ENCODE data around the gene IL17C. TPM values are rescaled to one million over a fixed set of nuclear protein-coding genes. Genes with fewer than 3 reads are reported as not detected.

The IL17C gene
- total and polyA plus RNA-seq, 4 donors: 0.14 to 1.8 TPM; not detected in 2

- Histone ChIP-seq H3K27ac (ENCODE audit: low read depth in 1 of 2, low read length in 1 of 2) (no peak overlapping the region), H3K9me3 (ENCODE audit: control insufficient read depth in 4 of 4, insufficient read depth in 3 of 4, low read length in 3 of 4) (no peaks in the 10 kb centered on the region), H3K9ac (ENCODE audit: insufficient read depth in 1 of 2, low read length in 2 of 2) (no peak overlapping the region), H3K27me3 (ENCODE audit: control insufficient read depth in 3 of 3, insufficient read depth in 3 of 3, low read length in 2 of 3) (peaks cover 0 to 4% (median 0%) of the 10 kb centered on the region in 3 donors), H3K4me1 (ENCODE audit: control insufficient read depth in 5 of 5, insufficient read depth in 5 of 5, low read length in 5 of 5) (peaks cover 0 to 5% (median 0%) of the 10 kb centered on the region in 5 donors), H3K4me3 (no peak overlapping the region), H3K36me3 (ENCODE audit: control insufficient read depth in 4 of 4, insufficient read depth in 4 of 4, low read length in 4 of 4) (peaks cover 1 to 54% (median 13%) of the 10 kb centered on the region in 4 donors)
- DNase-seq (no peak), ATAC-seq (ENCODE audit: insufficient read depth, low FRiP score) (no peak)
- WGBS, 2 donors: 86 to 88% methylated on average over 9 of the region's 9 CpGs
- no peak for TF ChIP-seq CTCF (IDR thresholded peaks at IDR 0.05; ENCODE audit: control extremely low read depth, extremely low read depth)
Observed at GRCh38 chr16:88629835-88630234, 8.5 kb upstream of the IL17C start.

GRCh38 chr16:88630433-88630832 is 7.9 kb upstream of the IL17C start:
- no peak for TF ChIP-seq CTCF (IDR thresholded peaks at IDR 0.05; ENCODE audit: control extremely low read depth, extremely low read depth)
- no peak overlapping the region for H3K9ac ChIP-seq (ENCODE audit: insufficient read depth in 1 of 2, low read length in 2 of 2)
- peaks cover 0 to 7% (median 0%) of the 10 kb centered on the region in 5 donors for H3K4me1 ChIP-seq (ENCODE audit: control insufficient read depth in 5 of 5, insufficient read depth in 5 of 5, low read length in 5 of 5)
- H3K4me3 ChIP-seq: no peak overlapping the region
- H3K9me3 ChIP-seq (ENCODE audit: control insufficient read depth in 4 of 4, insufficient read depth in 3 of 4, low read length in 3 of 4): no peaks in the 10 kb centered on the region
- peaks cover 0 to 48% (median 11%) of the 10 kb centered on the region in 4 donors for H3K36me3 ChIP-seq (ENCODE audit: control insufficient read depth in 4 of 4, insufficient read depth in 4 of 4, low read length in 4 of 4)
- no peak for ATAC-seq (ENCODE audit: insufficient read depth, low FRiP score)
- H3K27me3 ChIP-seq (ENCODE audit: control insufficient read depth in 3 of 3, insufficient read depth in 3 of 3, low read length in 2 of 3): peaks cover 0 to 4% (median 0%) of the 10 kb centered on the region in 3 donors
- no peak overlapping the region for H3K27ac ChIP-seq (ENCODE audit: low read depth in 1 of 2, low read length in 1 of 2)
- no peak for DNase-seq
- 93 to 96% methylated on average over 10 to 12 of the region's 12 CpGs for WGBS, 2 donors

- Histone ChIP-seq H3K9me3 (ENCODE audit: control insufficient read depth in 4 of 4, insufficient read depth in 3 of 4, low read length in 3 of 4) (no peaks in the 10 kb centered on the region), H3K36me3 (ENCODE audit: control insufficient read depth in 4 of 4, insufficient read depth in 4 of 4, low read length in 4 of 4) (peaks cover 0 to 45% (median 10%) of the 10 kb centered on the region in 4 donors), H3K4me3 (no peak overlapping the region), H3K4me1 (ENCODE audit: control insufficient read depth in 5 of 5, insufficient read depth in 5 of 5, low read length in 5 of 5) (peaks cover 0 to 7% (median 0%) of the 10 kb centered on the region in 5 donors), H3K27me3 (ENCODE audit: control insufficient read depth in 3 of 3, insufficient read depth in 3 of 3, low read length in 2 of 3) (peaks cover 0 to 5% (median under 1%) of the 10 kb centered on the region in 3 donors), H3K27ac (ENCODE audit: low read depth in 1 of 2, low read length in 1 of 2) (no peak overlapping the region), H3K9ac (ENCODE audit: insufficient read depth in 1 of 2, low read length in 2 of 2) (no peak overlapping the region)
- DNase-seq (no peak), ATAC-seq (ENCODE audit: insufficient read depth, low FRiP score) (no peak)
- TF ChIP-seq CTCF (IDR thresholded peaks at IDR 0.05; ENCODE audit: control extremely low read depth, extremely low read depth): no peak
- 95 to 96% methylated on average over 23 of the region's 23 CpGs for WGBS, 2 donors
Observed at GRCh38 chr16:88630941-88631340, 7.4 kb upstream of the IL17C start.

GRCh38 chr16:88631384-88631783 is 7.0 kb upstream of the IL17C start:
- peaks cover 0 to 7% (median 0%) of the 10 kb centered on the region in 5 donors for H3K4me1 ChIP-seq (ENCODE audit: control insufficient read depth in 5 of 5, insufficient read depth in 5 of 5, low read length in 5 of 5)
- ATAC-seq (ENCODE audit: insufficient read depth, low FRiP score): no peak
- no peak overlapping the region for H3K9ac ChIP-seq (ENCODE audit: insufficient read depth in 1 of 2, low read length in 2 of 2)
- no peak overlapping the region for H3K27ac ChIP-seq (ENCODE audit: low read depth in 1 of 2, low read length in 1 of 2)
- peaks cover 0 to 43% (median 10%) of the 10 kb centered on the region in 4 donors for H3K36me3 ChIP-seq (ENCODE audit: control insufficient read depth in 4 of 4, insufficient read depth in 4 of 4, low read length in 4 of 4)
- peaks cover 0 to 9% (median 3%) of the 10 kb centered on the region in 3 donors for H3K27me3 ChIP-seq (ENCODE audit: control insufficient read depth in 3 of 3, insufficient read depth in 3 of 3, low read length in 2 of 3)
- no peaks in the 10 kb centered on the region for H3K9me3 ChIP-seq (ENCODE audit: control insufficient read depth in 4 of 4, insufficient read depth in 3 of 4, low read length in 3 of 4)
- no peak overlapping the region for H3K4me3 ChIP-seq
- no peak for DNase-seq
- TF ChIP-seq CTCF (IDR thresholded peaks at IDR 0.05; ENCODE audit: control extremely low read depth, extremely low read depth): no peak
- WGBS, 2 donors: 80% methylated on average over 16 of the region's 16 CpGs

Measured in lung (tissue), 12 donors.